ENCODE results near the gene DEGS1. TPM values are rescaled to one million over a fixed set of nuclear protein-coding genes. Genes with fewer than 3 reads are reported as not detected.

Gene DEGS1
- total RNA-seq, result 36.1 TPM
- long read RNA-seq, transcript DEGS1-201 (3 exons, 2,101 nt), result major isoform, 27 of 32 reads
- long read RNA-seq, partial matches to known transcripts, result 2 of 32 reads
- long read RNA-seq, other reads (novel, unspliced or antisense), result 3 of 32 reads

DNA sequence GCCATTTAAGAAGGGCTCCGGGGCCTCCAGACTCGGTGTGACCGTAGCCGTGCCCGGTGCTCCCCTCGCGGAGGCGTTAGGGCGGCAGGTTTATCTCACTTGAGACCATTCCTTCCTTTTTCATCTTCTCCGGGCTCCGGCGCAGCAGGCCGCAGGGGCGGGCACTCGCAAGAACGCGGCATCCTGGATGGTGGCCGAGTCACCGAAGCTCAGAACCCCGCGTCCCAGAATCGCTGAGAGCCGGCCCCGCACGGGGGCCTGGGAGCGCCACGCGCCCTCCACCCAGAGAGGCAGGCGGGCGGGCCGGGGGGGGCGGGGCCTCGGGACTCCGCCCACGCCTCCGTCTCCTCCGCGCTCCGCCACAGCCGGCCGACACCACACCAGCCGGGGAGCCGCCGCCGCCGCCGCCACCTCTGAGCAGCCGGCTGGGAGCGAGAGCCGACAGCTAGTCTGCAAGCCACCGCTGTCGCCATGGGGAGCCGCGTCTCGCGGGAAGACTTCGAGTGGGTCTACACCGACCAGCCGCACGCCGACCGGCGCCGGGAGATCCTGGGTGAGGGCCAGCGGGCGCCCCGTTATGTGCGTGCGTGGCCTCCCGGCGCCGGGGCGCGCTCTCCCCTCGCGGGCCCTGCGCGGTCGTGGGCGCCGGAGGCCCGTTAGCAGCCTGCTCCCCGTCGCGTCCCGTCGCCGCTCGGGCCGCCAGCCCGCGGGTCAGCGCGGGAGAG is at the start of gene DEGS1:
DEGS1 (plus strand) TSS at position 375 of the 725 bp plus-strand sequence; CDS start at position 472, 97 bp downstream.
- peak; percentile 95 for DNase-seq (ENCODE audit: low spot score)
- intact Hi-C loops (cut with DNase I), result loop anchor here (5.0 kb wide), 2 partner anchors 71 to 149 kb away; partner anchors contain the start of genes FBXO28 and NVL

DNA sequence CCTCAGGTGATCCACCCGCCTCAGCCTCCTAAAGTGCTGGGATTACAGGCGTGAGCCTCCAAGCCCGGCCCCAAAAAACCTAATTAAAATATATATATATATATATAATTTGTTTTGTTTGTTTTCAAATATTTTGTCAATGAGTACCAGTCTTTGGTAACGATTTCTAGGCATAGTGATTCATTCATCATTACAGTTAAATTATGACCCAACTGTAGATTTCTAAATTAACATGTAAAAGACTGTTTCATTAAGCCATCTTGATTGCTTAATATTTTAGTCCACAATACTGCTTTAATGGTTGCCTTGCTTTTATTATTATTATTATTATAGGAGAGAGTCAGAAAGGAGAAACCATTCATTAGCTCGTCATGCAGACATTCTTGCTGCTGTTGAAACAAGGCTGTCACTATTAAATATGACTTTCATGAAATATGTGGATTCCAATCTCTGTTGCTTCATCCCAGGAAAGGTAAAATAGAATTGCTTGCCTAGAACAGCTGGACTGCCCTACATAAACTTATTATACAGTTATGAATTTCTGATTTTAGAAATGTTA is 49.2 kb upstream of the DEGS1 start:
- no peak for DNase-seq (ENCODE audit: low spot score)
- intact Hi-C loops (cut with DNase I), result no loop called here

DNA sequence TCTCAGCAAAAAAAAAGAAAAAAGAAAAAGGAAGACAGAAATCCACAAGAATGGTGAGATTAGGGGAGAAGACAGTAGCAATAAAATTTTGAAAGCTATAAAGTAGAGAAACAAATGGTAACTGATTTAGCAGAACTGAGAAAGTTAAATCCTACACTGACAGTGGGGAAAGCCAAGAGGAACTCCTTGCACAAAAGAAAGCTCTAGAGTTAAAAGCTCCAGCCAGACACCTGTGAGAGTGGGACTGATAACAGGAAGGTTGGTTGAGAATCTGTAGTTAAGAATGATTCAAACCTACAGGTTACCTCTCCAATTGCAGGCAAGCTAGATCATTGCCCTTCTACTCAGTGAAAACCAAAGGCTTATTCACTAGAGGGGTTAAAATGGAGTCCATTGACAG is 45.5 kb upstream of the DEGS1 start:
- DNase-seq (ENCODE audit: low spot score), result no peak
- intact Hi-C loops (cut with DNase I), result no loop called here

DNA sequence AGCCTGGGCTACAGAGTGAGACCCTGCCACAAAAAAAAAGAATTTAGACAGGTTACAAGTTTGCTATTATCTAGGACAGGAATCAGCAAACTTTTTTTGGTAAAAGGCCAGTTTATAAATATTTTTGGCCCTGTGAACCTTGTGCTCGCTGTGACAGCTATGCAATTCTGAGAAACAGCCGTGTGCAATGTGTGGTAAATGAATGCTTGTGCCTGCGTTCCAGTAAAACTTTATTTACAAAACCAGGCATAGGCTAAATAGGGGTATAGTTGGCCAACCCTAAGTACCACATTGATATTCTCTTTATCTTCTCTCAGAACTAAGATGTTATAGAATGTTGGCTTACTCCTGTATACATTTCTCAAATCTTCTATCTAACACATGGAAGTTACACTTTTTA is 44.8 kb upstream of the DEGS1 start:
- no peak for DNase-seq (ENCODE audit: low spot score)
- intact Hi-C loops (cut with DNase I), result no loop called here

DNA sequence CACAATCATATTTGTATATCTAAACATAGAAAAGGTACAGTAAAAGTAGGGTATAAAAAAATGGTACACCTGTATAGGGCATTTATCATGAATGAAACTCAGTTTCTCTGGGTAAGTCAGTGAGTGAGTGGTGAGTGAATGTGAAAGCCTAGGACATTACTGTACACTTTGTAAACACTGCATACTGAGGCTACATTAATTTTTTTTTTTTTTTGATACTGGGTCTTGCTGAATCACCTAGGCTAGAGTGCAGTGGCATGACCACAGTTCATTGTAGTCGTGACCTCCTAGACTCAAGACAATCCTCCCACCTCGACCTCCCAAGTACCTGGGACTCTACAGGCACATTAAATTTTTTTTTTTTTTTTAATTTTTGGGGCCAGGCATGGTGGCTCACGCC is 41.3 kb upstream of the DEGS1 start:
- intact Hi-C loops (cut with DNase I), result no loop called here
- no peak for DNase-seq (ENCODE audit: low spot score)

DNA sequence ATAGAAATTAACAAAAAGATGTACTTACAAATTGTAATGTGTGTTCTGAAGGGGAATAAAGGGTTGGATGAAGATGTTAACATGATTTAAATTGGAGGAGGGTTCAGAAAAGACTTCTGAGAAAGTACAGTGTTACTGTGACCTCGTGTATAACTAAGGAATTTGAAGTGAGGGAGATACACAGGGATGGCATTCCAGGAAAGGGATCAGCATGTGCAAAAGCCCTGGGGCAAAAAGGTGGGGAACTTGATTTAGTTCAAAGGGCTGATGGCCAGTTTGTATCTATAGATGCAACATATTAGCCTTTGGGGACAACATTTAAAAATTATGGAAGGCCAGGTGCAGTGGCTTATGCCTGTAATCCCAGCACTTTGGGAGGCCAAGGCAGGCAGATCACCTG is 33.3 kb upstream of the DEGS1 start:
- intact Hi-C loops (cut with DNase I), result no loop called here
- DNase-seq (ENCODE audit: low spot score), result no peak

DNA sequence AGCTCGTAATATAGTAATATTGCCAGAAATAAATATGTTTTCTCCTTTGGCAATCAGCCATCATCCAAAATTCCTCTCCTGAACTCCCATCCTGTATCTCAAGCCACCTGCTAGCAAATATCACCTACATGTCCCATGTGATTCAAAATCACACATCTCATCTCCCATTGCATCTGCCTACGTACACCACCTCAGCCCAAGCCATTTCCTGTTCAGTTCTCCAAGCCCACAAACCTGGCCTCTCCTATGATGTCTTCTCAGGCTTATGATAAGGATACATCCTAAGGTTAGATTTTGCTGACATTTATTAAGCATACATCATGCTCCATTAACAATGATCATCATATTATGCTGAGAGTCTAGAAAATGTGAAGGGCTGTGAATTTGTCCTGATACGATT is 31.9 kb upstream of the DEGS1 start:
- no peak for DNase-seq (ENCODE audit: low spot score)
- intact Hi-C loops (cut with DNase I), result no loop called here

DNA sequence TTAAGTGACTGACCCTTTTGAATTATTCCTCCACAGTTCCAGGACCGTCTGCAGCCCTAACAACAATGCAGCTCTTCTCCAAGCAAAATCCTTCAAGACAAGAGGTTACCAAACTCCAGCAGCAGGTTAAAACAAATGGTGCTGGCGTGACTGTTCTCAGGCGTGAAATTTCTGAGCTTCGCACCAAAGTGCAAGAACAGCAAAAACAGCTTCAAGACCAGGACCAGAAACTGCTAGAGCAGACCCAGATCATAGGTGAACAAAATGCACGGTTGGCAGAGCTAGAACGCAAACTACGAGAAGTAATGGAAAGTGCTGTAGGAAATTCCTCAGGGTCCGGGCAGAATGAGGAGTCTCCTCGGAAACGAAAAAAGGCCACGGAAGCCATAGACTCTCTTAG is 25.7 kb upstream of the DEGS1 start:
- DNase-seq (ENCODE audit: low spot score), result no peak
- intact Hi-C loops (cut with DNase I), result no loop called here

DNA sequence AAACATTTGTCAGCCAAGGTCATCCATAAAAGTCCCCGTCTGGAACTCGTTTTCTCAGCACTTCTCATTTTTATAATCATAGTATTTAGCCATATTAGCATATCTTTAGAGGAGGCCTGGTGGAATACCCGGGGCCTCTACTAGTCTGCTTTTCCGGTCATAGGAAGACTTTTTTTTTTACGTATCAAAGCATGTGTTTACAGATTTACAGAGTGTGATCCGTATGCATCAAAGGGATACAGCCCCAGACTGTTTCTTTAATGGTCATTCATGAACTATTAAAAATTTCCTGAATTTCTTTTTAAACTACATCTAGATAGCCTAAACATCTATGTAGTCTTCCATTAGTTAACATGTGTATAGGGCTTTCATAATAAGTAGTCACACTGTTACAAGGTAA is 23.5 kb upstream of the DEGS1 start:
- no peak for DNase-seq (ENCODE audit: low spot score)

DNA sequence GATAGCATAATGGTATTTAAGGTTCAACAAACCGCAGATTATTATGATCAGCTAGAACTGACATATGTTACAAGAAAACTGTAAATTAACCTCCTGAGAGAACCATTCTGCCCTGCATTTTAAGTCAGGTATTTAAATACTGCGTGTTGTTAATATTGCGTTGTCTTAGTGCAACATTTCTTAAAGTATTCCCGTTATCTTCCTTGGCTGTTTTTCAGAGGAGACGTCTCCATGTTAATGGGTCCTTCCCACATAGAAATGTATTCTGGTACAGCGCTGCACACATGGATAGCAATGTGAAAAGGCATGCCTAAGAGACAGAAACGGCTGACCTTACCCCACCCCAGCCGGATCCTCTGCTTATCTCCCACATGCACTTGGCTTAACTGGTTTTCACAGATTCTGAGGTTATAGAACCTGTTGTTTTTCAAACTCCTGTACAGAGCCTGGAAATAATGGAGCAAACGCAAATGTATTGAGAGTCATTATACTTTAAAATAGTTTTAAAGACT is 22.8 kb upstream of the DEGS1 start:
- no peak for DNase-seq (ENCODE audit: low spot score)
- intact Hi-C loops (cut with DNase I), result no loop called here

More for the DNA sequence above, 23.5 kb upstream of the DEGS1 start:
- intact Hi-C loops (cut with DNase I), result no loop called here

DNA sequence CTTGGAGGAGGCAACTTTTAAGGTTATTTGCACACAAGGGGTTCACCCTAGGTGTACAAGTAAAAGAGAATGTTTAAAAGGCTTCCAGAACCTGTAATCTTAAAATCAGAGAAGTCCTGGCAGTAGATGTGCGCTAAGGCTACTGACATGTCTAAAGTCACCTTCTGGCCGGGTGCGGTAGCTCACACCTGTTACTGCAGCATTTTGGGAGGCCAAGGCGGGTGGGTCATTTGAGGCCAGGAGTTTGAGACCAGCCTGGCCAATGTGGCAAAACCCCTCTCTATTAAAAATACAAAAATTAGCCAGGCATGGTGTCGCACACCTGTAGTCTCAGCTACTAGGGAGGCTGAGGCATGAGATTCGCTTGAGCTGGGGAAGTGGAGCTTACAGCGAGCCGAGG is 20.3 kb upstream of the DEGS1 start:
- DNase-seq (ENCODE audit: low spot score), result no peak
- intact Hi-C loops (cut with DNase I), result no loop called here

DNA sequence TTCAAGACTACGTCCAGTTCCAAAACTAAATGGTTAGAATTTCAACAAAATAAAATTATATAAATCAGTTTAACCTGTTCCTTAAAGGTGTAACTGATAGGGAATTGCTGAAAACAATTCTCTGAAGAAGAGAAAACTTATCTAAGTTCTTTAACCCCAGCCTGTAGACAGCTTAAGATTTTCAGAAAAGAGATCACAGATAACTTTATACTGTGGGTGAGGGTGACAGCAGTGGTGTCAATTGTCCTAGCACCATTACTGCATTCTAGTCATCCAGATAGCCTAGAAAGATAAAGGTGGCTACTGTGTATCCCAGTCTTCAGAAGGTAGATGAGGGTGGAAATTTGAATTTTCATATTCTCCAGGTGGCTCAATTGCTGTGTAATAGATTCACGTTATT is 19.7 kb upstream of the DEGS1 start:
- intact Hi-C loops (cut with DNase I), result no loop called here
- DNase-seq (ENCODE audit: low spot score), result no peak

DNA sequence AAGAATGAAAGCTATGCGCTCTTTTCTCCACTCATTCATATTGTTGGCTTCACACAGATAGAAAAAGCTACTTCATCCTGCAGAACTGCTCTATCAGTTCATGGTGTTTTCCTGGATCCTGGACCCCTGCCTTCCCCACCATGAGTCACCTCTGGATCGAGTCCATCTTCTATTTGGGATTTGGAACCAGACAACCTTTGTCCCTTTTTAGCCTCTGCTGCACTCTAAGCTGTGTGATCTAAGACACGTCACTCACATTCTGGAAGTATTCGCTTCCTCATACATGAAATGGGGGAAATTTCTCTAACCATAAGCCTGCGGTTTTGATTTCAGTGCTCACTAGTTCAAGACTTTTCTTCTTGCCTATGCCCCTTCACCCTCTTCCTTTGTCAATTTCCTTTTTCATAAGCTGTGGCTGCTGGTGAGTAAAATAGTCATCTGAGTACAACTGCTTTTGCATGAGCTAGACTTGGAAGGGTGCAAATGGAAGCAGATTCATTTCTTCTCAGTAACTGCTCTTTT is 14.1 kb upstream of the DEGS1 start:
- intact Hi-C loops (cut with DNase I), result no loop called here
- DNase-seq (ENCODE audit: low spot score), result no peak

DNA sequence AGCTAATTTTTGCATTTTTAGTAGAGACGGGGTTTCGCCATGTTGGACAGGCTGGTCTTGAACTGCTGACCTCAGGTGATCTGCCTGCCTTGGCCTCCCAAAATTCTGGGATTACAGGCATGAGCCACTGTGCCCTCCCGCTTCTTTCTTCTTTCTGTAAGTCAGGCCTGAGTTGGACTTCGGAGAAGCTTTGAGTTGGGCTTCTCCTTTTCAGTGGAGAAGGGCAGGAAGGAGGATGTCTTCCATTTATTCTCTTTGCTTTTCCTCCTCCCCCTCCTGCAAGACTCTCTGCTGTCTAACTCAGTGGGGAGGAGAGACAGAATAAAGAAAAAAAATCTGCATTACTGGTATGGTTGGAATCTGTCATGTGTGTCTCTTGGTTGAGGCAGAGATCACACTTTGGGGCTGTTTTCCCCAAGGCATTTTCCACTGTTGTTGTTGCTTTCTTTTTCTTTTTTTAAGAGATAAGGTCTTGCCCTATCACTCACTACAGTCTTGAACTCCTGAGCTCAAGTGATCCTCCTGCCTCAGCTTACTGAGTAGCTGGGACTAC is 13.2 kb upstream of the DEGS1 start:
- intact Hi-C loops (cut with DNase I), result no loop called here
- DNase-seq (ENCODE audit: low spot score), result no peak

DNA sequence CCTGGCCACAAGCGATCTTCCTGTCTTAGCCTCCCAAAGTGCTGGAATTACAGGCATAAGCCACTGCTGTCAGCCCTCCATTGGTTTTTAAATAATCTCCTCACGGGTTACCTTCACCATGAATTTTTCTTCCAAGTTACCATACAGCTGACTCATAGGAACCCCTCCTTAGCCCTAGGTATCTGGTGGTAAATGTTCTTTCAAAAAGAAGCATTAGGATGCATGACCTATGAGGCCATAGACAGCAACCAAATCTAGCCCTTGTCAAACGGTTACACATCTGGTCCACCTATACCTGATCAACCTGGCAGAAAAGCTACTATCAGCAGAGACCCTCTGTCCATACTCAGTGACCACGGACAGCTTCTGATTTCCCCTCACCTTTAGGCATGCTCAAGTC is 12.7 kb upstream of the DEGS1 start:
- intact Hi-C loops (cut with DNase I), result no loop called here
- no peak for DNase-seq (ENCODE audit: low spot score)

DNA sequence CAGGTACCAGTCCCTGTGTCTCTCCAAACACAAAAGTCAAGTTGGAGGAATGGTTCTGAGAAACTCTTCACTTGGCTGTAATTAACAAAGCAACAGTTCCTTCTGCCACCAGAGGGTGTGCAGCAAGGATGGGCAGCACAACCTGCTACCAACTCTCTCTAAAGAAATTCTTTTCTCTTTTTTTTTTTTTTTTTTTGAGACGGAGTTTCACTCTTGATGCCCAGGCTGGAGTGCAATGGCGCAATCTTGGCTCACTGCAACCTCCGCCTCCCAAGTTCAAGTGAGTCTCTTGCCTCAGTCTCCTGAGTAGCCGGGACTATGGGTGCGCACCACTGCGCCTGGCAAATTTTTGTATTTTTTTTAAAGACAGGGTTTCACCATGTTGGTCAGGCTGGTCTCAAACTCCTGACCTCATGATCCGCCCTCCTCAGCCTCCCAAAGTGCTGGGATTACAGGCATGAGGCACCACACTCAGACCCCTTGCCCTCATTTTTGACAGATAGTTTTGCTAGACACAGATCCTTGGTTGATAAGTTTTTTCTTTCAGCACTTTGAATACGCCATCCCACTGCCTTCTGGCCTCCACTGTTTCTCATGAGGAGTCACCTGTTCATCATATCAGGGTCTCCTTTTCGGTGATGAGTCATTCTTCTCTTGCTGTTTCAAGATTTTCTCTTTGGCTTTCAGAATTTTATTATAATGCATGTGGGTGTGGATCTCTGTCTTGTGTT is 12.1 kb upstream of the DEGS1 start:
- intact Hi-C loops (cut with DNase I), result no loop called here
- DNase-seq (ENCODE audit: low spot score), result no peak

DNA sequence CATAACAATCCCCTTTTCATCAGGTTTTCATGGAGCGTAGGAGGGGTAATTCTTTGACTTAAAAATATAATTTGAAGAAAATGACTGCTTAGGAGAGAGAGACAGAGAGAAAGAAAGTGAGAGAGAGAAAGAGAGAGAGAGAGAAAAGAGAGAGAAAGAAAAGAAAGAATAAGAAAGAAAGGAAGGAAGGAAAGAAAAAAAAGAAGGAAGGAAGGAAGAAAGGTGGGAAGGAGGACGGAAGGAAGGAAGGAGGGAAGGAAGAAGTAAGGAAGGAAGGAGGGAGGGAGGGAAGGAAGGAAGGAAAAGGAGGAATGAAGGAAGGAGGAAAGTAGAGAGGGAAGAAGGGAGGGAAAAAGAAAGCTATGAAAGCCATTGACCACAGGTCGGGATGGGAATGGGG is 10.8 kb upstream of the DEGS1 start:
- DNase-seq (ENCODE audit: low spot score), result no peak
- intact Hi-C loops (cut with DNase I), result no loop called here

DNA sequence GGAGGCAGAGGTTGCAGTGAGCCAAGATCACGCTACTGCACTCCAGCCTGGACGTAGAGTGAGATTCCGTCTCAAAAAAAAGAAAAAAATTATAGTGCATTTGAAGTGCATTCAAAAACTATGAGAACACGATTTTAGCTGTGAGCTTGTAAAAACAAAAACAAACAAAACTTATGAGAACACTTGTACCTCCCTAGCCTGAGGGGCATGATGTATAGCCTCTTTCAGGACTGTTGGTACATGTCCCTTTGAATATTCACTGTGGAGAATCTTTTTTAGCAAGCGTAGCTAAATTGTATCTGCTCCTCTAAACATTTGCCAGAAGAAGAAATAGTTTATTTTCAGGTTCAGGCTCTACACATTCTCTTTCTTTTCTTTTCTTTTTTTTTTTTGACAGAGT is 9.5 kb upstream of the DEGS1 start:
- no peak for DNase-seq (ENCODE audit: low spot score)
- intact Hi-C loops (cut with DNase I), result no loop called here

DNA sequence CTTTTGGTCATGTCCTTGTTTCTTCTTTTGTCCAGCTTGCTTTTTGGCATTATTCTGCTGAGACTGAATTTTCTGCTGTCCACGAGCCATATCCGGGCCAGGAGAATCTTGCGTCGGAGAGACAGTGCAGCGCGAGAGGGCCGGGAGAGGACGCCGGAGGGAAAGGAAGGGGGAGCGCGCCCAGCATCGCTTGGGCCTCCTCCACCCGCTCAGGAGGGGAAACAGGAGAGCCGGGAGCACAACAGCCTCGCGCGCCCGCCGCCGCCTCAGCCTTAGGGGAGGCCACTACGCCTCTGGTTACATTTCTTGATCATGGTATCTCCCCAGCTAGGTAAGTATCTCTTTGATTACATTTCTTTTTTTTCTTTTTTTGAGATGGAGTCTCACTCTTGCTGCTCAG is 7.4 kb upstream of the DEGS1 start:
- intact Hi-C loops (cut with DNase I), result no loop called here
- no peak for DNase-seq (ENCODE audit: low spot score)

DNA sequence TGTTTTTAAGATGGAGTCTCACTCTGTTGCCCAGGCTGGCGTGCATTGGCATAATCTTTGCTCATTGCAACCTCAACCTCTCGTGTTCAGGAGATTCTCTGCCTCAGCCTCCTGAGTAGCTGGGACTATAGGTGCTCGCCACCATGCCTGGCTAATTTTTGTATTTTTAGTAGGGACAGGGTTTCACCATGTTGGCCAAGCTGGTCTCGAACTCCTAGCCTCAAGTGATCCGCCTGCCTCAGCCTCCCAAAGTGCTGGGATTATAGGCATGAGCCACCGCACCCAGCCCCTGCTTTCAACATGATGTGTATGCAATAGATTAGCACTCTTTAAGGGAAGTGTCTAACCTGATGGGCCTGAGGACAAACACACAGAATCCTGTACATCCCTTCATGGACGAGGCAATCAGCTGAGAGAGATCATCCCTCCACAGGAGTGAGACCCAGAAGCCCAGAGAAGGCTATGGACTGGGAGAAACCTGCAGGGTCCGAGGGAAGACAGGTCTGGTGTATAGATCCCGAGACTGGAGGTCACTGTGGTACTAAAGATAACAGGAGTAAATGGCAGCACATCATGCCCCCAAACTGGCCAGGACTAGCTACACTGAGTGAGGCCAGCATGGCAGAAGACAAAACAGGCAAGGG is 5.6 kb upstream of the DEGS1 start:
- no peak for DNase-seq (ENCODE audit: low spot score)
- intact Hi-C loops (cut with DNase I), result no loop called here

Data from cardiac septum (tissue), 1 donor.